Measurements from ENCODE around the gene NCS1.

DNA sequence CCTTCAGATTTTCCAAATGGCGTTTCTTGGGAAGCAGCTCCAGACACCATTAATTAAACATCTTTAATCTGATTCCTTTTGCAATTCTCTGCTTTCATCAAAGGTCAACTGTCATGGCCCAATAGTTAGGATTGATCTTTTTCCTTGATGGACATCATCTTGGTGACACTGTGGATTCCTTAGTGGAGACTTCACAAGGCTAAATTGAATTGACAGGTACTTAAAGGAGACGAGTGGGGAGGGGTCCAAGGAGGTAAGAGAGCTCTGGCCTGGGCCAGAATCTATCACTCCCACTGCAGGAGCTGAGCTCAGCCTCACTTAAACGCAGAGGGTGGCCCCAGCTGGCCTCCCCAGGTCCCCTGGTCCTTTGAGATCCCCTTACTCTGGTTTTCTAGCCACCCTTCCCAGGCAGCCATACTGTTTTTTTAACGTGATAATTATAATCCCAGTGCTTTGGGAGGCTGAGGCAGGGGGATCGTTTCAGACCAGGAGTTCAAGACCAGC is 83.5 kb downstream of the NCS1 start:
- TF ChIP-seq, protein P1, sequence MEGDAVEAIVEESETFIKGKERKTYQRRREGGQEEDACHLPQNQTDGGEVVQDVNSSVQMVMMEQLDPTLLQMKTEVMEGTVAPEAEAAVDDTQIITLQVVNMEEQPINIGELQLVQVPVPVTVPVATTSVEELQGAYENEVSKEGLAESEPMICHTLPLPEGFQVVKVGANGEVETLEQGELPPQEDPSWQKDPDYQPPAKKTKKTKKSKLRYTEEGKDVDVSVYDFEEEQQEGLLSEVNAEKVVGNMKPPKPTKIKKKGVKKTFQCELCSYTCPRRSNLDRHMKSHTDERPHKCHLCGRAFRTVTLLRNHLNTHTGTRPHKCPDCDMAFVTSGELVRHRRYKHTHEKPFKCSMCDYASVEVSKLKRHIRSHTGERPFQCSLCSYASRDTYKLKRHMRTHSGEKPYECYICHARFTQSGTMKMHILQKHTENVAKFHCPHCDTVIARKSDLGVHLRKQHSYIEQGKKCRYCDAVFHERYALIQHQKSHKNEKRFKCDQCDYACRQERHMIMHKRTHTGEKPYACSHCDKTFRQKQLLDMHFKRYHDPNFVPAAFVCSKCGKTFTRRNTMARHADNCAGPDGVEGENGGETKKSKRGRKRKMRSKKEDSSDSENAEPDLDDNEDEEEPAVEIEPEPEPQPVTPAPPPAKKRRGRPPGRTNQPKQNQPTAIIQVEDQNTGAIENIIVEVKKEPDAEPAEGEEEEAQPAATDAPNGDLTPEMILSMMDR (IDR thresholded peaks at IDR 0.05), result no peak
- TF ChIP-seq POLR2AphosphoS5 (IDR thresholded peaks at IDR 0.05) (no peak), EP300 (IDR thresholded peaks at IDR 0.05) (no peak)
